Fibroblast of skin of right quadriceps (primary cell): ENCODE results near the gene SDHD.
"Not testable (repeated sequence)": the region's sequence is repeated elsewhere in the genome, so short reads cannot be mapped to it uniquely, and the experiment has no call there.

Experiments used
- DNase-seq: peaks from one replicate; pipeline ENCODE4 v3.0.0-alpha.2; 2013

Gene SDHD

GRCh38 chr11:112086422-112087191 is at the start of gene SDHD, which contains the start of gene TIMM8B:
TSS of gene SDHD (plus strand) at chr11:112086873. CDS start at chr11:112086908, 35 bp downstream.
TSS of gene TIMM8B (minus strand) at chr11:112086756. CDS start at chr11:112086723, 33 bp downstream.
- peak; percentile 97 for DNase-seq

GRCh38 chr11:112037527-112037926 is 49.1 kb upstream of the SDHD start:
- DNase-seq: no peak

- DNase-seq: peak; percentile 41
Measured at GRCh38 chr11:112042161-112042960, 44.3 kb upstream of the SDHD start.

- DNase-seq: no peak
Measured at GRCh38 chr11:112042961-112043304, 43.7 kb upstream of the SDHD start.

- no peak for DNase-seq
Measured at GRCh38 chr11:112044961-112045360, 41.7 kb upstream of the SDHD start.

GRCh38 chr11:112046647-112047046 is 40.0 kb upstream of the SDHD start:
- DNase-seq: not testable (repeated sequence)

GRCh38 chr11:112048256-112048655 is 38.4 kb upstream of the SDHD start:
- not testable (repeated sequence) for DNase-seq

GRCh38 chr11:112049777-112050176 is 36.9 kb upstream of the SDHD start:
- no peak for DNase-seq

DNA sequence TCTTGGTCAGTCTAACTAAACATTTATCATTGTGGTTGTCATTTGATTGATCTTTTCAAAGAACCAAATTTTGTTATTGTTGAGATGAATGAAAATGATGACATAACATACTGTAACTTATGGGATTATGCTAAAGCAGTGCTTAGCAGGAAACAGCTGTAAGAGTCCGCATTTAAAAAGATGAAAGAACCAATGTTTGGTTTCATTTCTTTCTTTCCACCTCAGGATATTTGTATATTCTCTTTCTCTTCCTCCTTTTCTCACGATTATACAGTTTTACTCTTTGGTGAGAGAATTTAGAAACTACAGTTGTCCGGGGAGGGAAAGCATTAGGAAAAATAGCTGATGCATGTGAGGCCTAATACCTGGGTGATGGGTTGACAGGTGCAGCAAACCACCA is 36.0 kb upstream of the SDHD start:
- no peak for DNase-seq

GRCh38 chr11:112051768-112052167 is 34.9 kb upstream of the SDHD start:
- DNase-seq: no peak

DNA sequence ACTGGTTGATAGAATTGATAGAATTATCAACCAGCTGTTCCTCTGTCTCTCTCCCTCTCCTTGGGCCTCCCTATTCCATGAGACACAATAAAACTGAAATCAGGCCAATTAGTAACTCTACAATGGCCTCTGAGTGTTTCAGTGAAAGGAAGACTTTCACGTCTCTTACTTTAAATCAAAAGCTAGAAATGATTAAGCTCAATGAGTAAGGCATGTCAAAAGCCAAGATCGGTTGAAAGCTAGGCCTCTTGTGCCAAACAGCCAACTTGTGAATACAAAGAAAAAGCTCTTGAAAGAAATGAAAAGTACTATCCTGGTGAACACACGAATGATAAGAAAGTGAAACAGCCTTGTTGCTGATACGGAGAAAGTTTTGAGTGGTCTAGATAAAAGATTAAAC is 29.5 kb upstream of the SDHD start:
- DNase-seq: no peak

DNA sequence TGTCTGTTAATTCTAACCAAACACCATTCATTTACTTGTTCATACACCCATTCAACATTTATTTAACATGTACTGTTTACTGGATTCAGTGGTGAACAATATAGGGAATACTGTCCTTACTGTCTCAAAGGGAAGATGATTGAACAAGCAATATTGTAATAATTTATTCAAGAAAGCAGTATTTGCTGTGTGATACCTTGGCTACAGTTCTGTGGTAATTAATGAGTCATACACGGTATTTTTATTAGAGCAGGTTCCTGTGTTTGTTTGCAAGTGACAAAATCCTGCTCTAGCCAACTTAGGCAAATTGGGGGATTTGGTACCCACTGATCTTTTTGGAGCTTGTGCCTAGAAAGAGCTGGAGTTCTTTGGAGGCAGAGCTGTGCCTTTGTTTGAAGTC is 28.6 kb upstream of the SDHD start:
- DNase-seq: no peak

DNA sequence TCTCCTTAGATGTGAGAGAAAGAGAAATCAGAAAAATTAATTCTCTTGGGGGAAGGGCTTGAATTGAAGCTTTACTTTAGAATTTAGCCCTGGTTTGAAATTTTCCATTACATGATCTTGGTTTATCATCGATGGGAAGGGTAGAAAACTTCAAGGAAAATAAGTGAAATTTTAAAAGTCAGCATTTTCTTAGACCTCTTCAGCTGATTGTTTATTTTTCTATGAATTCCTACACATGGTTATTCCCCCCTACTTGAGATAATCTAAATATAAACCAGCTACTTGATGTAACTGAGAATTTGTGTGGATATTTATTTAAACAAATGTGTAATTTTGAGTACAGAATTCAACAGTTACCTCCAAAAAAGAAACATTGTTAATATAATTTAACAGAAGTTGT is 23.8 kb upstream of the SDHD start:
- no peak for DNase-seq

DNA sequence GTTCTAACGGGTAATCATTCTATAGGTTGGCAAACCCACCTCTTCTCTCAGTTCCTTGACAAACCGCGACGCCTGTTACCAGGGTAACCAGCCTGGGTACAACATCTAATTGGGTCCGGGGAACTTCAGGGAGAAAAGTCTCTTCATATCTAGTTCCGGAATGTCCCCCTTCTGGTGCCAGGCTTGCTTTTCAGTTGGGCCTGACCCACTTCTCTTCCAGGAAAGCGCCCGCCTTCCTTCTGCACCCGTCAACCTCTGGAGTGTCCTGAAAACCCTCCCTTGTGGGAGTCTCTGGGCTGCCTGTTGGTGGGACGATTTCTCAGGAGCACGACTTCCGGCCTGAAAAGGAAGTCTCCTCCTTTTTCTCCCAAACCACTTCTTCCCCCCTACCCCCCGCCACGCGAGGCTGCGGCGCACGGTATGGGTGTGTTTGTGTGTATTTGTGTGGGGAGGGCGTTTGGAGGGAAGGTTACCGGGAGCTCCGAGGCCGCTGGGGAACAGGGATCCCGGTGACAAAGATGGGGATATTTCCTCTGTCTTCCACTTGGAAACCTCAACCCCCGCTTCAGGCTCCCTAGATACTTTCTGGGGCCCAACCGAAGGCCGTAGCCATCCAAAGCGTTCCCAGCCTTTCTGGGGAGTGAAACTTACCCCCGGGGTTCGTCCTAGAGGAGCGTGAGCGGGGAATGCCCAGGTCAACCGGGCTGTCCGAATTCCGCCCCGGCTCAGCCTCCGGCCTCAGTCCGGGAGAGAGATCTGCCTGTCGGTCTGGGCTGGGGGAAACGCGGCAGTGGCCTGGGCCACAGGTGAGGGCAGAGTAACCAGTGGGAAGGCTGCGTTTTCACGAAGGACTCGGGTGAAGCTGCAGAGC is 12.5 kb upstream of the SDHD start, which contains the start of the genes NKAPD1 and PIH1D2:
TSS of gene NKAPD1 (plus strand) at position 359 of the 871 bp plus-strand sequence. CDS start 1,276 bp downstream, outside the sequence.
TSS of gene PIH1D2 (minus strand) at position 77 of the 871 bp plus-strand sequence. CDS start 843 bp downstream, outside the sequence.
- peak; percentile 91 for DNase-seq

DNA sequence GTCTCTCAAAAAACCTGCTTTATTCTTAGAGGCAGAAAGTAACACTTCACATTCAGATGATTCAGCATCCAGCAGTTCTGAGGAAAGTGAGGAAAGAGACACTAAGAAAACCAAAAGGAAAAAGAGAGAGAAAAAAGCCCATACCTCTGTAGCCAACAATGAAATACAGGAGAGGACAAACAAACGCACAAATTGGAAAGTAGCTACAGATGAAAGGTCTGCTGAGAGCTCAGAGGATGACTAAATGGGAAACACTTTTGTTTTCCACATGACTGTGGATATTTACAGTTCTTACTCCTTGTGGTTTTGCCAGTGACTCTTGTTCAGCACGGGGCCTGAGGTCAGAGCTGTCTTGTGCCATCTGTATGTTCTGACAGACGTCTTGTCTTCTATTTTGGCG is 3.9 kb upstream of the SDHD start:
- DNase-seq: no peak

DNA sequence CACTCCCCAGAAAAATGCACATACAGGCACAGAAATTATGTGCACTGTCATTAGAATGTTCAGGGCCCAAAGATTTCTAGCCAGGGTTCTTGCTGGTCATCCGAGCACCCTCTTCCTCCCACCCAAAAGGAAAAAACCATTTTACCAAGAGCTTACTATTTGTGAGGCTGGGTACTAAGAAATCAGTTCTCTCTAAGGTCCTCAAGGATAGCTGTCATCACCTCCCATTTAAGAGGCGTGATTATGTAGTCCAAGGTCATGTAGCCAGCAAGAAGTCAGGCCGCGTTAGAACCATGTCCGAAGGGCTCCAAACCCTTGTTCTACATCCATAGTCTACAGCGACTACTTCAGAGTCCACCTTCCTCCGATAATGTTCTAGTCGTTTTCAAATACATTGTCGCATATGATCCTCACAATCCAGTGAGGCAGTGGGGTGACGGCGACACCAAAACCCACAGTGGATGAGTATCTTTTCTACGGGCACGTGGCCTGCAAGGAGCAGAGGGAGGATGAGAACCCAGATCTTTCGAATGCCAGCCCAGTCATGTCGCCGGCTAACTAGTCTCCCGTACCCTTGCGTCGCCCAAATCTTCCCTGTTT is 751 bp upstream of the SDHD start:
- peak; percentile 10 for DNase-seq

GRCh38 chr11:112087212-112087611 is 539 bp downstream of the SDHD start:
- no peak for DNase-seq

GRCh38 chr11:112095302-112095701 is 8.6 kb downstream of the SDHD start:
- not testable (repeated sequence) for DNase-seq

GRCh38 chr11:112096194-112096593 is 9.5 kb downstream of the SDHD start:
- DNase-seq: no peak

DNA sequence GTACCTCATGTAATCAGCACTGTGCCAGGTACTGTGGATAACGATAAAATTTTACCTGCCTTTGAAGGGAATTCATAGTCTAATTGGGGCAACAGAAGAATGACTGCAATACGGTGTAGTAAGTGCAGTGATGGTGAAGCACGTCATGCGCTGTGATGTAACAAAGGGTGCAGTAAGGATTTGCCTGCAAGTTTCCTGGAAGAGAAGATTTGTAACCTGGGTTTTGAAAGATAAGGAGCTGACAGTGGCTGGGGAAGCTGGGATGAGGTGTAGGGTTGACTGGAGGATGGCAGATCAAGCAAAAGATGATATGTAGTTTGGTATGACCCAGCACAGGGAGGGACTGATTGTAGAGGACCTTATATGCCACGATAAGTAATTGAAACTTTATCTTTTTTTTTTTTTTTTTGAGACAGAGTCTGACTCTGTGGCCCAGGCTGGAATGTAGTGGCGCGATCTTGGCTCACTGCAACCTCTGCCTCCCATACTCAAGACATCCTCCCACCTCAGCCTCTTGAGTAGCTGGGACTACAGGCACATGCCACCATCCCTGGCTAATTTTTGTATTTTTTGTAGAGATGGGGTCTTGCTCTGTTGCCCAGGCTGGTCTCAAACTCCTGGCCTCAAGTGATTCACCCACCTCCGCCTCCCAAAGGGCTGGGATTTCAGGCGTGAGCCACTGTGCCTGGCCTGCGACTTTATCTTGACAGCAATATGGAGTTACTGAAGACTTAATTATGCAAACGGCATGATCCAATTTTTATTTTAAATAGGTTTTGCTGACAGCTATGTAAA is 11.3 kb downstream of the SDHD start:
- no peak for DNase-seq

DNA sequence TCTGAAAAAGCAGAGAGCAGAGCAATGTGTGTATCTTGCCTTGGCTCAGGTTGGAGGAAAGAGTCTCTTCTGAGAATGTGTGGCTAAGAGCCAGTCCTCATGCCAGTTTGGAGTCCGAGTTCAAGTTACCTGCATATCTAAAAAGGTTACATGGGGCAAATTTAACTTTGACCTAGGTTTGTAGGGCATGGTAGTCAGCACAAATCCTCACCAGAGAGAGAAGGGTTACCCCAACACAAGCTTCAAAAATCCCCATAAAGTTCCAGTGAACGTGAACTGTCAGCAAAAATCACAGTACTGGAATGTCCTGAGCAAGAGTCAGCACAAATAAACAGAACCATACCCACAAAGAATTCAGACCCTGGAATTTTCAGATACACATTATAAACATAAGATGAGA is 13.8 kb downstream of the SDHD start:
- DNase-seq: peak; percentile 18

- DNase-seq: no peak
Measured at GRCh38 chr11:112103446-112103845, 16.8 kb downstream of the SDHD start.
